K562 (cell line): Measurements from ENCODE around the gene BORCS5. TPM values are rescaled to one million over a fixed set of nuclear protein-coding genes. Genes with fewer than 3 reads are reported as not detected.

Source experiments
- ATAC-seq: fragments of 200-7000 bp; cut with Tn5 transposase; 3 replicates; pipeline ENCODE4 v1.9.1; 2020; ENCODE audit warnings: moderate library complexity
- BruUV-seq: library from RNA; stranded (reverse); fragments of 400-500 nt; replicated peaks from 2 replicates; lab custom pipeline; 2021; lab: Mats Ljungman, UMichigan
- CTCF ChIA-PET: fragments of 300-600 bp; formaldehyde crosslinking; extraction: SDS; loops from one replicate; lab custom pipeline; 2021; ENCODE audit warnings: low intra/inter-chr PET ratio; lab: Yijun Ruan, JAX
- POLR2A ChIA-PET: fragments of 300-600, 350-650 bp; sonication (Branson Sonifier 250); formaldehyde crosslinking; extraction: SDS; loops from one replicate; lab custom pipeline; 2021; ENCODE audit warnings: antibody characterized with exemption, inconsistent platforms; lab: Yijun Ruan, JAX
- DNase-seq, 4 experiments: peaks; one replicate each; pipeline versions ENCODE4 v3.0.0 to v3.0.0-alpha.2; 2011 to 2018; ENCODE audit warnings: low spot score in 3 of 4, mixed read lengths in 3 of 4; ENCODE audit errors: extremely low read depth in 1 of 4
- FAIRE-seq: peaks from 2 replicates; lab custom pipeline; 2011; peaks lifted over from hg19 to GRCh38; lab: Jason Lieb, UNC
- H2AFZ ChIP-seq: 2 replicates; pipeline ENCODE4 v1.6.0; 2011; ENCODE audit warnings: low read depth, low read length, control low read depth, inconsistent platforms
- H3K27ac ChIP-seq: fragments of 200-600 bp; 3 replicates; pipeline ENCODE4 v1.8.0; 2011; ENCODE audit warnings: low read depth, mild to moderate bottlenecking, control low read depth, inconsistent platforms, low read length, moderate library complexity, mixed read lengths; ENCODE audit errors: extremely low read depth
- H3K27me3 ChIP-seq, 2 experiments: fragments of 300-600 bp in 1 of 2; 2 replicates in 1 of 2; 3 replicates in 1 of 2; pipeline versions ENCODE4 v1.6.0 to v1.8.0; 2011; ENCODE audit warnings: inconsistent platforms in 2 of 2, low read length in 2 of 2, mild to moderate bottlenecking in 1 of 2, mixed read lengths in 1 of 2, moderate library complexity in 1 of 2; ENCODE audit not compliant: control insufficient read depth in 2 of 2, insufficient read depth in 2 of 2
- H3K36me3 ChIP-seq: fragments of 300-600 bp; 3 replicates; pipeline ENCODE4 v1.8.0; 2011; ENCODE audit warnings: mild to moderate bottlenecking, low read length, inconsistent platforms; ENCODE audit not compliant: control insufficient read depth, insufficient read depth
- H3K4me1 ChIP-seq, 2 experiments: fragments of 200-600 bp in 1 of 2; replicated peaks in 1 of 2; 2 replicates in 1 of 2; 3 replicates in 1 of 2; pipeline versions ENCODE4 v1.5.1 to v1.8.0; 2011; ENCODE audit warnings: inconsistent platforms in 2 of 2, low read length in 2 of 2, mild to moderate bottlenecking in 1 of 2, mixed read lengths in 1 of 2, moderate library complexity in 1 of 2; ENCODE audit not compliant: control insufficient read depth in 2 of 2, insufficient read depth in 2 of 2
- H3K4me2 ChIP-seq: 2 replicates; pipeline ENCODE4 v1.6.1; 2011; ENCODE audit warnings: low read length, control low read depth, inconsistent platforms, mixed read lengths; ENCODE audit not compliant: insufficient read depth
- H3K4me3 ChIP-seq: fragments of 200-600 bp; sonication (generic), shearing (Covaris generic); 2 replicates; pipeline ENCODE4 v1.5.1; 2016; ENCODE audit warnings: control low read depth, inconsistent platforms
- H3K79me2 ChIP-seq: fragments of 200-600 bp; 3 replicates; pipeline ENCODE4 v1.8.0; 2011; ENCODE audit warnings: low read length, inconsistent platforms; ENCODE audit not compliant: control insufficient read depth, insufficient read depth
- H3K9ac ChIP-seq, 2 experiments: 2 replicates each; pipeline versions ENCODE4 v1.6.0 to v1.6.1; 2011; ENCODE audit warnings: low read depth in 2 of 2, low read length in 2 of 2, control low read depth in 1 of 2, inconsistent platforms in 1 of 2, mild to moderate bottlenecking in 1 of 2, mixed read lengths in 1 of 2; ENCODE audit not compliant: insufficient read depth in 1 of 2
- H3K9me1 ChIP-seq: one replicate; pipeline ENCODE4 v1.6.0; 2011; ENCODE audit warnings: inconsistent platforms, mild to moderate bottlenecking, low read length, moderate library complexity; ENCODE audit not compliant: control insufficient read depth, insufficient read depth
- H3K9me3 ChIP-seq: replicated peaks from 2 replicates; pipeline ENCODE4 v1.5.1; 2011; ENCODE audit warnings: low read depth, low read length, inconsistent platforms; ENCODE audit not compliant: control insufficient read depth, insufficient read depth
- H4K20me1 ChIP-seq: replicated peaks from 2 replicates; pipeline ENCODE4 v1.6.1; 2011; ENCODE audit warnings: low read length, inconsistent platforms, mixed read lengths; ENCODE audit not compliant: control insufficient read depth, insufficient read depth
- BHLHE40 ChIP-seq: IDR thresholded peaks from 2 replicates; pipeline ENCODE4 v1.6.1; 2011; ENCODE audit warnings: low read length, improper control_type of control experiment
- CBFB ChIP-seq: sonication (generic); formaldehyde crosslinking; IDR thresholded peaks from 2 replicates; pipeline ENCODE4 v1.4.0; 2020; ENCODE audit warnings: mild to moderate bottlenecking, missing genetic modification reagents
- ESRRA ChIP-seq: fragments of 450-650 bp; IDR thresholded peaks from 2 replicates; pipeline ENCODE4 v1.6.1; 2014; ENCODE audit warnings: low read depth, mild to moderate bottlenecking, moderate library complexity, borderline replicate concordance
- ETS2 ChIP-seq: IDR thresholded peaks from 2 replicates; pipeline ENCODE4 v1.6.1; 2016; ENCODE audit warnings: borderline replicate concordance, missing genetic modification characterization, mild to moderate bottlenecking, moderate library complexity, missing compliant biosample characterization; ENCODE audit not compliant: poor library complexity, severe bottlenecking
- KAT8 ChIP-seq: fragments of 450-650 bp; IDR thresholded peaks from 2 replicates; pipeline ENCODE4 v1.6.1; 2016; ENCODE audit warnings: low read depth, mild to moderate bottlenecking
- KHSRP ChIP-seq: fragments of 450-650 bp; IDR thresholded peaks from 2 replicates; pipeline ENCODE4 v1.6.1; 2017
- MCM5 ChIP-seq: fragments of 450-650 bp; IDR thresholded peaks from 2 replicates; pipeline ENCODE4 v1.6.1; 2016; ENCODE audit warnings: low read depth
- MLX ChIP-seq, 2 experiments: fragments of 450-650 bp in 1 of 2; sonication (generic) in 1 of 2; formaldehyde crosslinking; conservative IDR thresholded peaks; 2 replicates each; pipeline versions ENCODE4 v1.4.0 to v1.8.1; 2020 to 2022; ENCODE audit warnings: mild to moderate bottlenecking in 1 of 2, missing genetic modification reagents in 1 of 2
- SAFB2 ChIP-seq: fragments of 200-400 bp; formaldehyde crosslinking; IDR thresholded peaks from 2 replicates; pipeline ENCODE4 v1.6.1; 2018; ENCODE audit warnings: borderline replicate concordance, low read length, low read depth, moderate library complexity; ENCODE audit not compliant: severe bottlenecking
- SIX5 ChIP-seq, 2 experiments: IDR thresholded peaks; 2 replicates each; pipeline ENCODE4 v1.6.1; 2011; ENCODE audit warnings: low read length in 2 of 2, borderline replicate concordance in 1 of 2, low read depth in 1 of 2, mild to moderate bottlenecking in 1 of 2, moderate library complexity in 1 of 2; ENCODE audit not compliant: insufficient read depth in 1 of 2
- SMAD3 ChIP-seq: fragments of 450-650 bp; formaldehyde crosslinking; conservative IDR thresholded peaks from 2 replicates; pipeline ENCODE4 v1.4.0; 2020; ENCODE audit warnings: mild to moderate bottlenecking
- SRSF3 ChIP-seq: fragments of 200-400 bp; formaldehyde crosslinking; IDR thresholded peaks from 2 replicates; pipeline ENCODE4 v1.6.1; 2016; ENCODE audit warnings: mild to moderate bottlenecking, low read length, moderate library complexity; ENCODE audit not compliant: insufficient read depth
- ZBTB11 ChIP-seq, 3 experiments: fragments of 200-800 bp in 1 of 3; fragments of 250-450 bp in 1 of 3; fragments of 450-650 bp in 1 of 3; sonication (Bioruptor Pico) in 1 of 3; sonication (Bioruptor generic) in 1 of 3; formaldehyde crosslinking in 1 of 3; IDR thresholded peaks; 2 replicates each; pipeline versions ENCODE4 v1.6.1 to v1.8.0; 2016 to 2022; ENCODE audit warnings: mild to moderate bottlenecking in 2 of 3, missing genetic modification characterization in 2 of 3, missing compliant biosample characterization in 1 of 3, moderate library complexity in 1 of 3
- ZNF146 ChIP-seq: IDR thresholded peaks from one replicate; pipeline ENCODE4 v1.6.1; 2018; ENCODE audit warnings: missing compliant biosample characterization; ENCODE audit not compliant: unreplicated experiment
- ZNF384 ChIP-seq: IDR thresholded peaks from 2 replicates; pipeline ENCODE4 v1.6.1; 2012; ENCODE audit warnings: low read depth, low read length, improper control_type of control experiment
- ZNF77 ChIP-seq: fragments of 250-450 bp; sonication (Bioruptor Pico); IDR thresholded peaks from 2 replicates; pipeline ENCODE4 v1.5.0; 2020
- ZSCAN29 ChIP-seq: fragments of 450-650 bp; IDR thresholded peaks from 2 replicates; pipeline ENCODE4 v1.6.1; 2017
- WGBS: fragments of 100-300 bp; shearing (Covaris generic); methylation state at CpG from one replicate; pipeline ENCODE4 v1.1.6; 2016; ENCODE audit warnings: low coverage, mixed read lengths; ENCODE audit not compliant: insufficient coverage; ENCODE audit errors: missing lambda C conversion rate; 5-methylcytosine and 5-hydroxymethylcytosine counted together
- in situ Hi-C: fragments of 300-500 bp; cut with MboI; formaldehyde crosslinking; loops from 4 replicates; pipeline ENCODE4 v1.15.0; 2018; ENCODE audit warnings: inconsistent platforms, mixed read lengths
- intact Hi-C: fragments of 100-400 bp; cut with micrococcal nuclease; formaldehyde crosslinking; loops from 2 replicates; pipeline ENCODE4 v1.14.2; 2022
- polyA plus RNA-seq, 8 experiments: library from polyadenylated mRNA; depleted of rRNA in 4 of 8; stranded (reverse) in 5 of 8; unstranded in 3 of 8; fragments of >200 nt; fragmentation: Nextera tagmentation in 2 of 8; fragmentation: Illumina TruSeq in 1 of 8; extraction: Ambion mirVana in 2 of 8; extraction: Trizol in 1 of 8; gene quantifications; 2 replicates each; pipeline versions ENCODE4 v1.2.1 to v1.2.3, GENCODE V29; 2011 to 2014; ENCODE audit warnings: inconsistent platforms in 1 of 8, missing spikeins in 1 of 8
- total RNA-seq, 7 experiments: library from RNA; depleted of rRNA in 6 of 7; stranded (reverse); fragments of >200 nt in 6 of 7; fragmentation: Illumina TruSeq in 2 of 7; extraction: Trizol in 2 of 7; gene quantifications; 2 replicates each; pipeline versions ENCODE4 v1.2.1 to v1.2.3, GENCODE V29; 2011 to 2021; ENCODE audit warnings: low replicate concordance in 1 of 7

The BORCS5 gene
- total and polyA plus RNA-seq, 9 of the 15 experiments (the other 6 are each of a cell fraction or from before 2014, with no cell fraction given) = 0.31 to 12.4 (median 6.6) TPM

- no peaks in the 10 kb centered on the region for H3K9me1 ChIP-seq
- no peak overlapping the region for H3K4me3 ChIP-seq
- no peak for ATAC-seq
- no peak for FAIRE-seq
- POLR2A ChIA-PET = interaction anchor here (0.7 kb wide), 1 partner anchor 12 kb away, joined by 3 read pairs; no protein-coding TSS in a partner anchor
- H4K20me1 ChIP-seq = no peaks in the 10 kb centered on the region
- in situ Hi-C loops = no loop called here
- no peaks in the 10 kb centered on the region for H3K9me3 ChIP-seq
- peaks cover 0 to 1% of the 10 kb centered on the region in 2 experiments; a peak in 2 of 5 replicates for H3K4me1 ChIP-seq
- DNase-seq = no peak
- H3K27me3 ChIP-seq = no peaks in the 10 kb centered on the region
- H3K27ac ChIP-seq = no peak overlapping the region
- H3K36me3 ChIP-seq = peaks cover 5% of the 10 kb centered on the region; the same call in 2 of the 3 replicates
- no peak overlapping the region for H3K4me2 ChIP-seq
- CTCF ChIA-PET = no interaction called here
- WGBS = 70% methylated on average over 5 of the region's 5 CpGs
- no peak overlapping the region for H3K9ac ChIP-seq
- intact Hi-C loops = no loop called here
- peaks cover 4% of the 10 kb centered on the region; the same call in 2 of the 3 replicates for H3K79me2 ChIP-seq
- no TSS peak for BruUV-seq
- no peak overlapping the region for H2AFZ ChIP-seq
- TF ChIP-seq SIX5 (IDR thresholded peaks at IDR 0.05; ENCODE audit: borderline replicate concordance in 1 of 2, insufficient read depth in 1 of 2, low read depth in 1 of 2, low read length in 2 of 2) (no peak), ZNF77 (no peak), CBFB (CRISPR knock-in tag) (no peak), ETS2 (tag) (no peak), MLX (CRISPR knock-in tag; conservative IDR thresholded peaks at IDR 0.05) (no peak), SAFB2 (no peak), ZBTB11 (CRISPR knock-in tag; IDR thresholded peaks at IDR 0.05) (no peak), ZNF384 (no peak), BHLHE40 (no peak), ESRRA (no peak), SMAD3 (CRISPR knock-in tag) (no peak), ZSCAN29 (no peak), SRSF3 (no peak), MCM5 (no peak), KHSRP (no peak), ZNF146 (CRISPR knock-in tag) (no peak), KAT8 (no peak)
Measured at GRCh38 chr12:12511895-12512711, 155.2 kb downstream of the BORCS5 start.
